Cardiac fibroblast (primary cell): ENCODE measurements around the gene RCOR3.
"Not testable (repeated sequence)": the region's sequence is repeated elsewhere in the genome, so short reads cannot be mapped to it uniquely, and the experiment has no call there.

Source experiments
- DNase-seq, 2 donors: peaks; one replicate each; pipeline versions ENCODE4 v3.0.0 to v3.0.0-alpha.2; 2010; ENCODE audit warnings: low read depth in 2 of 2
- H3K4me3 ChIP-seq, 2 donors: replicated peaks in 1 of 2; 1 replicate in 1 of 2; 2 replicates in 1 of 2; pipeline ENCODE4 v1.5.1; 2011; ENCODE audit warnings: low read depth in 2 of 2, low read length in 2 of 2, mild to moderate bottlenecking in 2 of 2, moderate library complexity in 1 of 2
- CTCF ChIP-seq: IDR thresholded peaks from one replicate; pipeline ENCODE4 v1.5.1; 2011; ENCODE audit warnings: low read depth, mild to moderate bottlenecking, low read length, inconsistent platforms

RCOR3 gene

GRCh38 chr1:211320980-211321379, 61.8 kb downstream of the RCOR3 start:
- H3K4me3 ChIP-seq: no peak overlapping the region
- no peak for TF ChIP-seq CTCF
- peak in 1 of 2 donors; percentile 29 for DNase-seq

- not testable (repeated sequence) for H3K4me3 ChIP-seq, DNase-seq
Observed at GRCh38 chr1:211321646-211322045, 62.5 kb downstream of the RCOR3 start.

- peak; percentile 86 for TF ChIP-seq CTCF
- H3K4me3 ChIP-seq: no peak overlapping the region
- DNase-seq: peak; percentile 74 to 76
Observed at GRCh38 chr1:211323156-211324063, 64.2 kb downstream of the RCOR3 start.

GRCh38 chr1:211324992-211325775, 66.0 kb downstream of the RCOR3 start:
- no peak overlapping the region for H3K4me3 ChIP-seq
- no peak for TF ChIP-seq CTCF
- no peak for DNase-seq

- peak overlapping the region; percentile 38 to 74 for H3K4me3 ChIP-seq
- TF ChIP-seq CTCF: no peak
- no peak for DNase-seq
Observed at GRCh38 chr1:211326140-211326527, 67.0 kb downstream of the RCOR3 start.

GRCh38 chr1:211326528-211327345, 67.6 kb downstream of the RCOR3 start, which contains the start of gene TRAF5:
Gene TRAF5, plus strand, starts transcription at chr1:211326833. Its CDS starts 26,407 bp downstream, at chr1:211353240.
- peak within 1 kb of the TSS; percentile 74 to 78 for H3K4me3 ChIP-seq
- TF ChIP-seq CTCF: no peak
- DNase-seq: peak; percentile 56 to 64
